NCI-H1105 treated with DMSO at 0.1 percent for 48 hours (cell line): ENCODE measurements around the gene IGLL5.

Source experiments
- DNase-seq: peaks from one replicate; lab custom pipeline; 2025; lab: John Stamatoyannopoulos, UW

IGLL5 gene

DNA sequence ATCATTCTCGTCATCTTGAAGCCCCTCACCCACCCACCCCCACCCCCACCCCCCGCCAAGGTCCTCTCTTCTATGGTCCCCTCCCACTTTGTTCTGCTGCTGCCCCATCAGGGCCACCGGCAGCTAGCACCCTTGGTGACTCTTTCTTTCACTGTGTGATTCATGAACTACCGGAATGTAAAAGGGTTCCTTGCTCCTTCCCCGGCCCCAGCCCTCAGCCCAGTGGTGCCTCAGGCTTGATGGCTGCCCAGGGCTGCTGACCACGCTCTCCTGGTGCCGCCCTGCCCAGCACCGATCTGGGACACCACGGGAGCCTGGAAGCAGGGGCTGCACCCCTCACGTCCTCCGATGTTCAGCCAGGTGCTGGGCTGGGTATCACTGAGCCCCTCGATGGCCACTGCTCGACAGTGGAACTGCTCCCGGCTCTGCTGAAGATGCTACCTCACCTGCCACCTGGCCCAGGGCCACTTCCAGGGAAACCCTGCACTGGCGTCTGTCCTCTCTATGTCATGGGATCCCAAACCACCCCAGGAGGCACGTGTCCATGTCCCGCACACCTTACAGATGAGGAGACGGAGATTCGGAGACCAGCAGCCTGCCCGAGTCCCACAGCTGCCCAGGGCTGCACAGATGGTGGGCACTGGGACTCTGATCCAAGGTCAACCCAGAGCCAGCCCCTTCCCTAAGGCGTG is 39.7 kb downstream of the IGLL5 start:
- no peak for DNase-seq

DNA sequence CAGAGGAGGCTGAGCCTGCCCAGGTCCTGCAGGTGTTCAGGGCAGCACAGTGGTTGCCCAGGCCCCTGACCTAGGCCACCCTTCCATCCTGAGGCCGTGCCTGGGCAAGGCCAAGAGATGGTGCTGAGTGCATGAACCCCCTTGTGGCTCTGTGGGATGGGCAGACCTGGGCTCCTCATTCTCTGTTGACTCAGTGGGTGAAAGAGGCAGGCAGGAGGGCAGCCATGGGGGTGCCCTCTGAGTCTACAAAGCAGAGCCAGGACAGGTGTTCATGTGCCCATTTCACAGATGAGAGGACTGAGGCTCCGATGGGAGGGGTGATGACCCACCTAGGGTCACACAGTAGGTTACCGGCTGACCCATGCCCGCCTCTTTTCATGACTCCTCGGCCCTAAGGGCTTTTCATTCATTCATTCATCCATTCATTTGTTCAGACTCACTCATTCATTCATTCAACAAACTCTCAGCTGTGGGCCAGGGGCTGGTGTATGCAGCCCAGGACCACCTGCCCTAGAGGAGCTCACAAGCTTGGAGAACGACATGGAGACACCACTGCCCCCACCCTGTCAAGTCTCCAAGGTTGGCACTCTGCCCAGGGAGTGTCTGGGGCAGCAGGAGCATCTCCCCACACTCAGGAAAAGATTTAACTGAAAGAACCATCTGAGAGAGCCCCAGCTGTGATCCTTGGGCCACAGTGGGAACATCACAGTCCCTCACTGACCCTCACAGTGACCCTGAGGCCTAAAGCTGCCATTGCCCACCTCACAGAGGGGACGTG is 40.5 kb downstream of the IGLL5 start:
- peak; percentile 0 for DNase-seq

DNA sequence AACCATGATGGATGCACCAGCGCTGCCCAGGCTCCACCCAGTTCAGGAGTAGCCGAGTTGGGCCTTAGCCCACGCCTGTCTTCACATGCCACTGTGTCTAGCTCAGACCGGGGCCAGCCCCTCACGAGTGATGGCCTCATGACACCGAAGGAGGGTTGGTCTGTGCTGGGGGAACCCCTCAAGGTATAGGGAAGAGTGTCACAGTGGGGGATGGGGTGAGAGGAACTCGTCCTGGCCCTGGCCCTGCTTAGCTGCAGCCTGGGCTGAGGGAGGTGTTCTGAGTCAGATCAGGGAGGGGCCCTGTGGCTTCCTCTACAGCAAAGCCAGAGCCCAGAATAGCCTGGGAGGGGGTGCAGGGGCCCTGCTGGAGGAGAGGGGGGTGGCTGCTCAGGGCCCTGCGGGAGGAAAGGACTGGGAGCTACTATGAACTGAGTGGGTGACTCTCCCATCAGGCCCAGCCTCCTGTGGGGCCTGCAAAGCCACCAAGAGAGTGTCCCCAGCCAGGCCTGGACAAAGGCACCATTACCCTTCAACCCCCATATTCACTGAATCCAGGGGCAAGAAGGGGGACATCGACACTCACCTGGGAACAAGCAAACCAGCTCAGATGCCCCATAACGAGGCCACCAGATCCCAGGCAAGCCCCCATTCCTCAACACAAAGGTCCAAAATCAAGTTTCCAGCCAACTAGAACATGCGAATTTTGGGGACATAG is 41.2 kb downstream of the IGLL5 start:
- DNase-seq: no peak

DNA sequence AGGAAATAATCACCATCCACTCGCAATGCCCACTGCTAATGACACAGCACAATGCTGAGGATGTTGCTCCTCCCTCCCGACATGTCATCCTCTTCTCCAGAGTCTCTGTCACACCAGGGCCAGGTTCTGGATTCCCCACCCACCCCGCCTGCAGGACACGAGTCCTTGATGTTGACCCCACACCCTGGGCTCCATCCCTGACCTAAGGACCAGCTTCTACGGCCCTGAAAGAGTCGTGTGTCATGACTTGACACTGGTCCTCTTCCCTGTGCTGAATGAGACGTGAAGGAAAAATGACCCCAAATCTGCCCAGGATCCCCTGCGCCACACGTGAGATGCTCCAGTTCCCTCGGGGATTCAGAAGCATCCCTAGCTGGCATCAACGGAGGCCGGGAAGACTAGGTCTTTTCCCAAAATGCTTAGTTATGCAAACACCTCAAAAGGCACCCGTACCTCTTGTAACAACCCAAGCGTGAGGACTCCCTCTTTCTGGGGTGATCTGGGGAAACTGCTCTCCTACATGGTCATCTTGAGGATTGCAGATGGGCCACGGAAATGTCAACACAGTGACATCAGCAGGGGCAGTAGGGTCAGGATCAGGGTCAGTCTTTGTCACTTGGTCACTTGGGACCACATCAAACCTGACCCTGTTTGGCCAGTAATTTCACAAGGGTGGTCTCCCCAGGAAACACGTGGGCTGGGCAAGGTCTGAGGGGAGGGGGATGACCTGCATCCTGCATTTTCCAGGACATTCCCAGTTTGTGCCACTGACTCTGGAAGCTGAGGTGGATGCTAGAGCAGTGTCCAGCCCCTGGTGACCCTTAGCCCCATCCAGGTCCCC is 42.0 kb downstream of the IGLL5 start:
- no peak for DNase-seq

DNA sequence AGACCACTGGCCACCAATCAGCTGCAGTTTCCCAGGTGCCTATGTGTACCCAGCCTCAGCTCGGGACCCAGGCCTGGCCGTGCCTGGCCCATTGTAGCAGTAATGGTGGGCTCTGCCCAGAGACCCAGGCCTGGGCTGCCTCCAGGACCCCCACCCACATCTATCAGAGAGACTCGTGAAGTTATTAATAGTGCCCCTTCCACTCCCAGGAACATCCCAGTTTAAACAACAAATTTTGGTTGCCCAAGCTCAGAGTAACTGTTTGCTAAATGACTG is 42.5 kb downstream of the IGLL5 start:
- no peak for DNase-seq

DNA sequence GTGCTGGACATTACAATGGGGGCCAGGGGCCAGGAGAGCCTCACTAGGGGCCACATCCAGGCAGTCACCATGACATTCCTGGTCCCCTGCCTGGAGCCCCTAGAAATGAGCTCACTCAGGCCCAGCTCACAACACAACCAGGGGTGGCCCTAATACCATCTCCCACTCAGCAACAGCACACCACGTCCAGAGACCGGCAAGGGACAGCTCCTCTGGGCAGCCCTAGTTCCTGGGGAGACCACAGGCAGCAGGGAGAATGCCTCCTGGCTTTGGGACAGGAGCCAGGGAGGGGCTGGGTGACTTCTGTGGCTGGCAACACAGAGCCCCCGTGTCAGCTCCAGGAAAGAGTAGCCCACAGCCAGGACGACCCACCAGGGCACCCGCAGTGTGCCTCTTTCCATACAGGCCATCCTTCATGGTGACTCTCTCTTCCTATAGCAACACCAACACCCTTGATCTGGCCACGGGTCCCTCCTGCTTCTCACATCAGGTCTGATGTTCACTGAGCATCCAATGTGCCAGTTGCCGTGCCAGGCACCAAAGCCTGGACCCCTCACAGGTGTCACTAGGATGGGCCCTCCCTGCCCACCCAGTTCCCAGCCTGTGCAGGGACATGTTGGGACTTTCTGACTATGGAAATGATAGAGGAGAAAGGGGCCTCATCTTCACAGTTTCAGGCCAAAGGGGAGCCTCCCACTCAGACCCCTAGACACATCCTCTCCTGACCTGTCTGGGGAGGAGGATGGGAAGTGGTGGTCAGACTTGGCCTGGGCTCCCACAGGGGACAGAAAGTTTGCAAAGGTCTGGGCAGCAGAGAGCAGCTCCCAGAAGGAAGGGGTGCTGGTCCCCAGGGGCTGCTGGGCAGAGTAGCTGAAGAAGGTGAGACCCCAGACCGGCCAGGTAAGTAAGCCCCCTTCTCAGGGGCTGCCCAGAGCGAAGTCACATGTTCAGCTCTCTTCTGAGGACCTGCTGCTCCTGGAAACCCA is 43.2 kb downstream of the IGLL5 start:
- DNase-seq: no peak

DNA sequence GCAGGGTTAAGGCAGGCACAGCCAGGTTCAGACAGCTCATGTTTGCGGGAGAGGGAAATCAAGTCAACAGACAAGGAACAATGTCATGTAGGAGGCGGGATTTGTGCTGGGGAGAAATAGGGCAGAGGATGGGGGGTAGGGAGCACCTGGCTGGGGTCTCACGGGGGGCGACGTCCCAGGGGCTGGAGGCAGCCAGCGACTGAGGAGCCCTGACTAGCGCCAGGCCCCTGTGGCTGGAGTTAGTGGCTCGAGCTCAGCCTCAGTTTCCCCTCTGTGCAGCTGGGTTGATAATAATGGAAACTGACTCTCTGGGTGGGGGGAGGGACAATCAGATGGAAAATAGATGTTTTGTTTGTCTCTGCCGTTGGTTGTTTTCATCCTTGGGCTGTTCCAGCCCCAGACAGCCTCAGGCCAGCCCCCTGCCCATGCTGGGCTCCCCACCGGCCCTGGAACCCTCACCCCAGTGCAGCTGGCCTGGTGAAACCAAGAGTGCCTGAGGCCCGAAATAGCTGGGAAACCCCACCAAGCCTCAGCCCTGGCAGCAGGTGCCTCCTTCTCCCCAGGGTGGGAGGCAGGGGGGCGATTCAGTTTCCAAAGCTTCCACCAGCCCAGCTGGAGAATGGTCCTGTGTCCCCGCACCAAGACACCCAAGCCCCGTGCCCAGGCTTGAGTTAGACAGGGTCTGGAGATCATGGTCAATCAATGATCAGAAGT is 44.1 kb downstream of the IGLL5 start:
- no peak for DNase-seq

DNA sequence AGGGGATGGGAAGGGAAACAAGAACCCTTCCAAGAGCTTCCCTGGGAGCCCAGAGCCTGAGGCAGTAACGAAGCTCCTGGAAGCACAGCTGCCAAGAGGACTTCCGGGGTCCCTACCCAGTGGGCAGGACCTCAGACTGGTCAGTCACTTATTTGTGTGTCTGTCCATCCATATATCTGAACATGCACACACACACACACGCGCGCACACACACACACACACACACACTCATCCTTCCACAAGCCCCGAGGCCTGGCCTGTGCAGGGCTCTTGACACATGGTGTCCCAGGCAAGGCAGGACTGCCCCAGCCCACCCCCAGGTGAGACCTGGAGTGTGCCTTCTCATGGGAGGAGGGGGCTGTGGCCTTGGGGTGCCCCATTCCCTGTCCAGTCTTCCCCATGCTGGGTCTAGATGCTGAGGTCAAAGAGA is 44.9 kb downstream of the IGLL5 start:
- DNase-seq: no peak

DNA sequence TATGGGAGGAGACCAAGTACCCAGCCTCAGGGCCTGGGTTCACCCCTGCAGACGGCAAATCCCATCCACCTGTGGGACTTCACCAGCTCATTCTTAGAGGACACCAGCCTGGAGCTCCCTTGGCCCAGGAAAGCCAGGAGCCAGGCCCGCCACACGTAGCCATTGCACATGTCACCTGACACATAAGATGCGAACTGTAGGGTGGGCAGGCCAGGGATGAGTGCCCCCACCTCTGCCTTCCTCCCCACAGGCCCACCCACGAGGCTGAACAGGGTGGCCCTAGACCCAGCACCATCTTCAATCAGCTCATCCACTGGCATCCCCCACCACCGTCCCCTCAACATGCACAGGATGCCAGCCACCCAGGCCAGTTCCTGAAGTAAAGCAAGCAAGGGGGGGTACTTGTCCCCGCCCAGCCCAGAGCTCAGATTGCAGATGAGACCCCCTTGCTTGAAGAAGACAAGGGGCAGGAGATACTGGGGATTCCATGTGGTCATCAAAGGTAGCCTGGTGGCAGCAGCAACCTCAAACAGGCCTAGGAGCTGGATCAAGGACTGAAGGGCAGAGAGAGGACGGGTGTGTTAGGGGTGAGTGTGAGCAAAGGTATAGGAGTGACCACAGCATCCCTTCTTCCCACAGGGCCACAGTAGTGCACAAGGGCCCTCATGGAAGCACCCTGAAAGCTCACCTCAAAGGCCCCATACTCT is 45.6 kb downstream of the IGLL5 start:
- DNase-seq: no peak

DNA sequence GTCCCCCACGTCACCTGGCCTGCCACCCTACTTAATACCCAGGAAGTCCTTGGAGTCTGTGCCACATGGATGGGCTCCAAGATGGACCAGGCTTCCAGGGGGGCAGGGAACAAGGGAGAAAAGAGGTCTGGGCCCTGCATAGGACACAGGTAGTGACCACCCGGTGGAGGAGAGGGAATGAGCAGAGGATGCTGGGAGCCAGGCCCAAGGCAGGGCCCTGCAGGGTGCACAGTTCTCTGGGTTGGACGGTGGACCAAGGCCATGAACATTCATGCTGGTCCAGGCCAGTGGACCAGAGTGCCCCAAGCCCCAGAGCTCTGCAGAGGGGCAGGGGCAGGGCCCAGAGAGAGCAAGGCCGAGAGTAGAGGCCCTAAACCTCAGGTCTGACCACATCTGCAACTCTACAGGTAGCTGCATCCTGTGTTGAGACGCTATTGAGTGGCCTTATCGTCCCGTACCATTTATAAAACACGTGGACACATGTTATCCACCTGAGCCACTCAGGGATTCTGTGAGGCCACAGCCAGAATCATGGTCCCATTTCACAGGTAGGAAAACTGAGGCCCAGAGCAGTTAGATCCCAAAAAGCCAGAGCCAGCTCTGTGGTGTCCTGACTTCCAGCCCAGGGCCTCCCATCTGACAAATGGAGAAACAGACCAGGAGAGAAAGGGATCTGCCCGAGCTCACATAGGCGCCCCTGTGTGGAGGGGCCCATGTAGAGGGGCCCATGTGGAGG is 46.4 kb downstream of the IGLL5 start:
- no peak for DNase-seq

DNA sequence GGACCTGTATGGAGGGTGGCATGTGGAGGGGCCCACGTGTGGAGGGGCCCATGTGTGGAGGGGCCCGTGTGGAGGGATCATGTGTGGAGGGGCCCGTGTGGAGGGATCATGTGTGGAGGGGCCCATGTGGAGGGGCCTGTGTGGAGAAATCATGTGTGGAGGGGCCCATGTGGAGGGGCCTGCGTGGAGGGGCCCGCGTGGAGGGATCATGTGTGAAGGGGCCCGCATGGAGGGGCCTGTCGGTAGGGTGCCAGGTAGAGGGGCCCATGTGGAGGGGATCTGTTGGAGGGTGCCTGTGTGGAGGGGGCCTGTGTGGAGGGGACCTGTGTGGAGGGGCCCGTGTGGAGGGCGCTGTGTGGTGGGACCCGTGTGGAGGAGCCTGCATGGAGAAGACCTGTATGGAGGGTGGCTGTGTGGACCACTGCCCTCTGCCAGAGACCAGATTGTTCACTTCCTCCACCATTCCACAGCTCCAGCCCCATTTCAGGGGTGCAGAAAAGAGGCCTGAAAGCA is 47.0 kb downstream of the IGLL5 start:
- DNase-seq: no peak

DNA sequence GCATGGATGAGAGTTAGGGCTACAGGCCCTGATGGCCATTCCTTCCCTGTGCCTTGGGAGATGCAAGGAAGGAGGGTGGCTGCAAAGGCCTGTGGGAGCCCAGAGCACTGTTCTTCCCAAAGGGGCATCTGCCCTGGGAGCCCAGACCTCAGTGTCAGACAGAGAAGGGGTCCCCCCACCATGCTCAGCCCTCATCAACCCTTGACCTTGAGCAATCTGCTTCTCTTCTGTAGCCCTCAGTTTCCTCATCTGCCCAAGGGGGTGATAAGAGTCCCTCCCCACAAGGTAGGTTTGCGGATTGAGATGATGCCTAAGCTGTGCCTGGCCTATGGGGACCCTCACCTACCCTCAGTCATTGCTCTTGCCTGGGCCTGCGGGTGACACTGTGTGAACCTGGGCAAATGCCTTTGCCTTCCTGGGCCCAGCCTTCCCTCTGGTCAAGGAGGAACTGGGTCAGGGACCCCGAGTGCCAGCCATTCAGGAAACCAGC is 47.5 kb downstream of the IGLL5 start:
- DNase-seq: no peak

DNA sequence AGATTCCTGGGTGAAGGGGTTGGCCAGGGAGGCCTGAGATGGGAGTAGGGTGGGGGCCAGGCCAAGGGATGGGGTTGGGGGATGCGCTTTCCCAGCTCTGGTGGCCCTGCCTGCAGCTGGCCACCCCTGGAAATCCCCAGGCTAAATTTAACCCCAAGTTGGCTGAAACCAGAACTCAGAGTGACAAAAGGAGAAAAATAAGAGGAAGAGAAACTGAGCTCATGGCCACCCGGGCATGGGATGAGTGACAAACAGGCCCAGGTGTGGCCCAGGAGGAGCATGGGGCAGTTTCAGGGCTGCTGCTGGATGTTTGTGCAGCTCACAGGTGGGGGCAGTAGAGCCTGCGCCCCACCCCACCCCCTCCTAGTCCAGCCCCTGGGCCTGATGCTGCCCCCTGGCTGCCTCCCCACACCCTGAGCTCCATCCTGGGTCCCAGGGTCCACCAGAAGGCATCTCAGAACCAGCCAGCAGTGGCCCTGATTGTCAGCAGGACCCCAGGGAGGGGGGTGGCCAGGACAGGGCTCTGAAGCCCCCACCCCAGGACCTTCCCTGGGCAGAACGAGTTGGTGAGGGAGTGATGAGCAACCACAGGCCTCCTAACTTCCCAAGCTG is 48.0 kb downstream of the IGLL5 start:
- DNase-seq: no peak

DNA sequence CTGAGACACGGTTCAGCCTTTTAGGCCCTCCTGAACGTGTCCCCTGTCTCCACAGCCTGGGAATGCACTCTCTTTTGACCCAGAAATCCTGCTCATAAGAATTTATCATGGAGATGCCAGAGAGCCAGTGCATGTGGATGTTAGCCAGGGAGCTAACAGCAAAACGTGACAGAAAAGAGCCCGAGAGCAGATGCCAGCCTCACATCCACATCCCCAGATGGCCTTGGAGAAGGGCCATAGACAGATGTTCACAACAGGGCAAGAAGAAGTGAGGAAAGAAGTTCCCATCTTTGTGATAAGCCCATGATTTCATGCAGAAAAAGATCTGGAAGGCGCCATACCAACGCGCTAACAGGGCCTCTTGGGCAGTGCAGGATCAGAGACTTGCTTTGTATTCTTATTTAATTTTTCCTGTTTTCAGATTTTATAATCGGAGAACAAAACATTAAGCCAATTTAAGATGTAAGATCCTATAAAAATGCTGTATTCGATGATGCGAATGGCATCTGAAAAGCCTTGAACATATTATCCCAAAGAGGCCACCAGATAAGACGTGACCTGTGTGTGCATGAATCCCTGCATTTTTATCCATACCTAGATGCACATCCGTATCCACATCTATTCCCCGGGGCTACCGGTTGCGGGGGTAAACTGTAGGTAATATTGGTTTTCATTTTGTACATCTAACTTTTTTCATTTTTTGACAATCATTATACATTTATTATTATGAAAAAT is 48.7 kb downstream of the IGLL5 start:
- no peak for DNase-seq

DNA sequence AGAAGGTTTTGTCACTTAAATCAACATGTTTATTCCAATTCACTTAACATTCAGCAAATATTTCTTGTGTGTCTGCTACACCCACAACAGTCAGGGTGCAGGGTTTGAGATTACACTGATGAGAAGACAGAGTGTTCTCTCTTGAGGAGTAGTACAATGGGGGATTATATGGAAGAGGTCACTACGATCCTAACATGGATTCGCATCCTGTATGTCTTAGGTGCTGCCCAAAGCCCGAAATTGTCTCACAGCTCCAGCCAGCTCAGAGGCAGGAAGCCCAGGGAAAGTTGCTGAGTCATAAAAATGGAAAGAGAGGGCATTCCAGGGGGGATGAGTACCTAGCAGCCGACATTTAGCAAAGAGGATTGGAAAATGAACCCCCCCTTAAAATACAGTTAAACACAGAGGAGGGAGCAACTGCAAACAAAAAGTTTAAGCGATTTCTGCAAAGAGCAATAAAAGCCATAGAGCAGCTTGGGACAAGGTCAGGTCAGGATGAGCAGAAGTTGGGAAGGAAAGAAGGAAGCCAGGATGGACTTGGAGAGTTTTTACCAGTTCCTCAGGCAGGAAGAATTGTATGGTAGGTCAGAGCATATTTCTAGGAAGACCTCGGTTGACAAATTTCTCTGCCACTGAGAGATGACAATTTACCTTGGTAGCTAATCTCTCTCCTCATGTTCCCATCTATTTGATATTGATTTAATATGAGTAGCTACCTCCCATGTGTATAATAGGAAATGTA is 49.5 kb downstream of the IGLL5 start:
- no peak for DNase-seq

DNA sequence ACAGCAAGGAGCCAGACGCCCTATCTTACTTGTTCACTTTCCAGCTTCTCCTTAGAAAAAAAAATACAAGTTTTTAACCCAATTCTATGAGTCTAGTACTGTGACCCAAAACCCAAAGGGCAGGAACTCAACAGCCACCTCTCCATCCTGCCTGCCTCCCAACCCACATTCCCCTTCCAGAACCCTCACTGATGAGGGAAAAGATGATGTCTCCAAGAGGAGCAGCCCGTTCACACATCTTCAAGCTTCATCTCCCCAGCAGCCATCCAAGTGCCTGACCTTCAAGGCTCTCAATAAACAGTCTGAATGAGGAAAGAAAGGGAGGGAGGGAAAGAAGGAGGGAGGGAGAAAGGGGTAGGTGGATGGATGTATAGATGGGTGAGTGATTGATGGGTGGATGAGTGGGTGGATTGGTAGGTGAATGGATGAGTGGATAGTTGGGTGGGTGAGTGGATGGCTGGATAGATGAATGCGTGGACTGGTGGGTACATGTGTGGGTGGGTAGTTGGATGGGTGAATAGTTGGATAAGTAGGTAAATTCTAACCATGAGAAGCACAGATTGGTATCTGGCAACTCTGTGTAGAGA is 50.4 kb downstream of the IGLL5 start:
- no peak for DNase-seq
